Astrocyte (in vitro differentiated cells and primary cell): ENCODE data around the gene ESM1.
"Not testable (repeated sequence)": the region's sequence is repeated elsewhere in the genome, so short reads cannot be mapped to it uniquely, and the experiment has no call there.

Experiments used
- EZH2 ChIP-seq: IDR thresholded peaks from 2 replicates; pipeline ENCODE4 v1.6.1; 2012; ENCODE audit warnings: mild to moderate bottlenecking, low read length, inconsistent platforms; ENCODE audit not compliant: insufficient read depth
- TF ChIP-seq, protein P1 (sequence below): IDR thresholded peaks from 2 replicates; pipeline ENCODE4 v1.5.1; 2011; ENCODE audit warnings: low read depth, mild to moderate bottlenecking, inconsistent platforms, low read length, moderate library complexity; ENCODE audit not compliant: insufficient read depth

- TF ChIP-seq, protein P1, sequence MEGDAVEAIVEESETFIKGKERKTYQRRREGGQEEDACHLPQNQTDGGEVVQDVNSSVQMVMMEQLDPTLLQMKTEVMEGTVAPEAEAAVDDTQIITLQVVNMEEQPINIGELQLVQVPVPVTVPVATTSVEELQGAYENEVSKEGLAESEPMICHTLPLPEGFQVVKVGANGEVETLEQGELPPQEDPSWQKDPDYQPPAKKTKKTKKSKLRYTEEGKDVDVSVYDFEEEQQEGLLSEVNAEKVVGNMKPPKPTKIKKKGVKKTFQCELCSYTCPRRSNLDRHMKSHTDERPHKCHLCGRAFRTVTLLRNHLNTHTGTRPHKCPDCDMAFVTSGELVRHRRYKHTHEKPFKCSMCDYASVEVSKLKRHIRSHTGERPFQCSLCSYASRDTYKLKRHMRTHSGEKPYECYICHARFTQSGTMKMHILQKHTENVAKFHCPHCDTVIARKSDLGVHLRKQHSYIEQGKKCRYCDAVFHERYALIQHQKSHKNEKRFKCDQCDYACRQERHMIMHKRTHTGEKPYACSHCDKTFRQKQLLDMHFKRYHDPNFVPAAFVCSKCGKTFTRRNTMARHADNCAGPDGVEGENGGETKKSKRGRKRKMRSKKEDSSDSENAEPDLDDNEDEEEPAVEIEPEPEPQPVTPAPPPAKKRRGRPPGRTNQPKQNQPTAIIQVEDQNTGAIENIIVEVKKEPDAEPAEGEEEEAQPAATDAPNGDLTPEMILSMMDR = not testable (repeated sequence)
- not testable (repeated sequence) for TF ChIP-seq EZH2
These were observed 24.8 kb upstream of the ESM1 start for GRCh38 chr5:55010149-55010548.
